DOHH2 (cell line): ENCODE data around the gene MEGF11.

ENCODE experiments used
- EZH2phosphoT487 ChIP-seq: fragments of 200-600 bp; sonication (generic); IDR thresholded peaks from 2 replicates; pipeline ENCODE4 v1.6.1; 2017; ENCODE audit warnings: borderline replicate concordance, mild to moderate bottlenecking, antibody characterized with exemption, low read length, moderate library complexity, mixed read lengths
- TF ChIP-seq, protein P1 (sequence below): fragments of 200-600 bp; sonication (generic); IDR thresholded peaks from one replicate; pipeline ENCODE4 v1.5.1; 2014; ENCODE audit warnings: antibody characterized with exemption, mild to moderate bottlenecking, low read depth, low read length; ENCODE audit not compliant: poor library complexity, severe bottlenecking

DNA sequence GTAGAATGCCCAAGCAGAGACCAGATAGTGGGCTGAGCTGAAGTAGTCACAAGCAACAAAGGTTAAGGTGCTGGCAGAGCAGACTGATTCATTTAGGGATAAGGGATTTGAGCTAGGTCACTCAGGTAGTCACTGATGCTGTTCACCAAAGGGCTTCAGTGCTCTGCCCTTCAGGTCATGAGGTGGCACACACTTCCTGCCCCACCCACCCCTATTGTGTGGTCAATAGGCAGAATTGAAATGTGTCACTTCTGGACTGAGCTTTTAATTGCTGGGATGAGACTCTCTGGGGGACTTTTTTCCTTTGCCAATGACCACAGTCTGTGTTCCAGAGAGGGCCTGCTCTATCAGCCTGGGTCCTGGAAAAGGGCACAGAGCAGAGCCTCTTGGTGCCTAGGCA lies 37.0 kb upstream of the MEGF11 start:
- TF ChIP-seq, protein P1, sequence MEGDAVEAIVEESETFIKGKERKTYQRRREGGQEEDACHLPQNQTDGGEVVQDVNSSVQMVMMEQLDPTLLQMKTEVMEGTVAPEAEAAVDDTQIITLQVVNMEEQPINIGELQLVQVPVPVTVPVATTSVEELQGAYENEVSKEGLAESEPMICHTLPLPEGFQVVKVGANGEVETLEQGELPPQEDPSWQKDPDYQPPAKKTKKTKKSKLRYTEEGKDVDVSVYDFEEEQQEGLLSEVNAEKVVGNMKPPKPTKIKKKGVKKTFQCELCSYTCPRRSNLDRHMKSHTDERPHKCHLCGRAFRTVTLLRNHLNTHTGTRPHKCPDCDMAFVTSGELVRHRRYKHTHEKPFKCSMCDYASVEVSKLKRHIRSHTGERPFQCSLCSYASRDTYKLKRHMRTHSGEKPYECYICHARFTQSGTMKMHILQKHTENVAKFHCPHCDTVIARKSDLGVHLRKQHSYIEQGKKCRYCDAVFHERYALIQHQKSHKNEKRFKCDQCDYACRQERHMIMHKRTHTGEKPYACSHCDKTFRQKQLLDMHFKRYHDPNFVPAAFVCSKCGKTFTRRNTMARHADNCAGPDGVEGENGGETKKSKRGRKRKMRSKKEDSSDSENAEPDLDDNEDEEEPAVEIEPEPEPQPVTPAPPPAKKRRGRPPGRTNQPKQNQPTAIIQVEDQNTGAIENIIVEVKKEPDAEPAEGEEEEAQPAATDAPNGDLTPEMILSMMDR, result no peak
- no peak for TF ChIP-seq EZH2phosphoT487
